ENCODE data around the gene JARID2.

Gene JARID2

GRCh38 chr6:15513131-15513771 lies 267.4 kb downstream of the JARID2 start:
- DNase-seq, result no peak

GRCh38 chr6:15513801-15514711 lies 268.2 kb downstream of the JARID2 start:
- no peak for DNase-seq

DNA sequence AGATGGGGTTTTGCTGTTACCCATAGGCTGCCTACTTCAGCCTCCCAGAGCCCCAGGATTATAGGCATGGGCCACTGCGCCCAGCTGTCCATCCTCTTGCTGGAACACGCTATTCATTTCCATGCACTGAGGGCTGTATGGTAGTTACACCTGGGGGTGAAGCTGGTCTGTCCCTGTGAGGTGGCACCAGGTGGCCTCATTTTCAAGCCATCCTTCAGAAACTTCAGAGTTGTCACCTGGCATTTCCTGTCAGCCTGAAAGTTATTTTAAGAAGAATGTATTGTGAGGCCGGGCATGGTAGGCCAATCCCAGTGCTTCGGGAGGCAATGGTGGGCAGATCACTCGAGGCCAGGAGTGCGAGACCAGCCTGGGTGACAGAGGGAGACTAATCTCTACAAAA lies 269.4 kb downstream of the JARID2 start:
- DNase-seq, result no peak

- no peak for DNase-seq
Observed at GRCh38 chr6:15515660-15516375, 269.9 kb downstream of the JARID2 start.

GRCh38 chr6:15516378-15516777 lies 270.5 kb downstream of the JARID2 start:
- no peak for DNase-seq

DNA sequence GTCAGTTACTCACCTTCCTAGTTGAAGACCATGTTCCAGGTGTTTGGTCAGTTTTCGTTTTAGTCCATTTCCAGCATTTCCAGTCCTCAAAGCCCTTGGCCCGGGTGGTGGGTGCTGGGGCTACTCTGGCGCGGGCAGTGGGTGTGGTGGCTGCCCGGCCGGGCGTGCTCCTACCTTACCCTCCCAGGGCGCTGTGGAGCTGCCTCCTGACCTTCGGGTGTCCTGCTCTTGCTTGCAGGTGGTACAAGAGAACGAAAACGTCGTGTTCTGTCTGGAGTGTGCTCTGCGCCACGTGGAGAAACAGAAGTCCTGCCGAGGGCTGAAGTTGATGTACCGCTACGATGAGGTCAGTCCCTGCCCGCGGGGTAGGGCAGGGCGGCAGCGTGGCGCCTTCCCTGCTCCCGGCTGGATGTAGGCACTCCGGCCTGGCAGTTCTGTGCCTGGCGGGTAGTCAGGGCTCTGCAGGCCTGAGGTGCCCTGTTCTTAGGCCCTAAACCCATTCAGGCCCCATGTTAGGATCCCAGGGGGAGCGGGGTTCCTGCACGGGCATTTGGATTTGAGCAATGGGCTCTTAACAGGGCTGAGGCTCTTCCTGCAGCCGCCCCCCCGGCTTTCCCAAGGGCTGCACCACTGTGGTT lies 271.2 kb downstream of the JARID2 start:
- no peak for DNase-seq

- no peak for DNase-seq
Observed at GRCh38 chr6:15517600-15517999, 271.7 kb downstream of the JARID2 start.

- no peak for DNase-seq
Observed at GRCh38 chr6:15518057-15518456, 272.2 kb downstream of the JARID2 start.

- DNase-seq, result no peak
Observed at GRCh38 chr6:15518878-15519277, 273.0 kb downstream of the JARID2 start.

DNA sequence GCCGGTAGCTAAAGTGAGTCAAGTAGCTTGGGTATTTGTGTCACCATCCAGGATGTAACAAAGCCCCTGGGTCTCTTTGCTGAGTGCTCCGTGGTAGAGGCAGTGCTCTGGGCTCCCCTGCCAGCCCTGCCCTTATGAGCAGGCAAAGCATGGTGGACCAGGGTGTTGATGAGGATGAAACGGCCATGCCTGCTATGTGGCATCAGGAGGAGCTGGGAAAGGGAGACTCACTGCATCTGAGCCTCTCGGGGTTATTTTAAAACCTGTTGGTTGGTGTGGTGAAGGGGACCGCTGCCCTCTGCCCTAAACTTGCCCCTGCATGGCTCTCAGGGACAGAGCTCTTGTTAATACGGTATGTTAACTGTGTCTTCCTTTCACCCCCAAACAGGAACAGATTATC lies 273.8 kb downstream of the JARID2 start:
- DNase-seq, result no peak

GRCh38 chr6:15520626-15521203 lies 274.8 kb downstream of the JARID2 start:
- DNase-seq, result no peak

GRCh38 chr6:15521582-15521981 lies 275.7 kb downstream of the JARID2 start:
- DNase-seq, result no peak

- DNase-seq, result no peak
Observed at GRCh38 chr6:15522026-15522425, 276.2 kb downstream of the JARID2 start.

GRCh38 chr6:15522427-15522826 lies 276.6 kb downstream of the JARID2 start:
- no peak for DNase-seq

DNA sequence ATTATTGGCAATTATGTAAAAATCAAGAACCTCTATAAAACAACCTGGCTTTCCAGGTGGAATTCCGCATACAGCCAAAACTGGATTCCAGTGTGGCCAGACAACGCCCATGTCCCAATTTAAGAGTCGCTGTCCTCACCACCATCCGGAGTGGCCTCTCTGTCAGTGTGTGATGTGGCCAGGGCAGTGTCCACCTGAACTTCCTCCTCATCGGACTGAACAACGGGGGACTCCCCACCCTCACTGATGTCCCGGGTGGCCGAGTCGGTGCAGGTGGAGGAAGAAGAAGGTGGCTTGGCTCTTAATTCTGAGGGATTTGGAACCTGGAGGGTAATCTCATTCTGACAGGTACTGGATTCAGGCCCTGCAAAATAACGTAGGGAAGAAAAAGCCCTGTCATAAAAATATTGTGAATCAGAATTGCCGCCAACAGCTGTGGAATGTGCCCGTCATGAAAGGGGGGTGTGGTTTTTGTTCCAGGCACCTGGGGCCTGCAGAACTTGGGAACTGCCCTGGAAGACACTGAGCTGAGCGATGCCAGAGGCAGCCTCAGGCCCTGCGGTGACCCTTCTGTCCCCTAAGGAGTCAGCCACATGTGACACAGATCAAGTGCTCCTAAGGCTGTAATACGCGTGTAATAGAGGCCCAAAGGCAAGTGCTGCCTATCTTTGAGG lies 277.1 kb downstream of the JARID2 start:
- DNase-seq, result no peak

DNA sequence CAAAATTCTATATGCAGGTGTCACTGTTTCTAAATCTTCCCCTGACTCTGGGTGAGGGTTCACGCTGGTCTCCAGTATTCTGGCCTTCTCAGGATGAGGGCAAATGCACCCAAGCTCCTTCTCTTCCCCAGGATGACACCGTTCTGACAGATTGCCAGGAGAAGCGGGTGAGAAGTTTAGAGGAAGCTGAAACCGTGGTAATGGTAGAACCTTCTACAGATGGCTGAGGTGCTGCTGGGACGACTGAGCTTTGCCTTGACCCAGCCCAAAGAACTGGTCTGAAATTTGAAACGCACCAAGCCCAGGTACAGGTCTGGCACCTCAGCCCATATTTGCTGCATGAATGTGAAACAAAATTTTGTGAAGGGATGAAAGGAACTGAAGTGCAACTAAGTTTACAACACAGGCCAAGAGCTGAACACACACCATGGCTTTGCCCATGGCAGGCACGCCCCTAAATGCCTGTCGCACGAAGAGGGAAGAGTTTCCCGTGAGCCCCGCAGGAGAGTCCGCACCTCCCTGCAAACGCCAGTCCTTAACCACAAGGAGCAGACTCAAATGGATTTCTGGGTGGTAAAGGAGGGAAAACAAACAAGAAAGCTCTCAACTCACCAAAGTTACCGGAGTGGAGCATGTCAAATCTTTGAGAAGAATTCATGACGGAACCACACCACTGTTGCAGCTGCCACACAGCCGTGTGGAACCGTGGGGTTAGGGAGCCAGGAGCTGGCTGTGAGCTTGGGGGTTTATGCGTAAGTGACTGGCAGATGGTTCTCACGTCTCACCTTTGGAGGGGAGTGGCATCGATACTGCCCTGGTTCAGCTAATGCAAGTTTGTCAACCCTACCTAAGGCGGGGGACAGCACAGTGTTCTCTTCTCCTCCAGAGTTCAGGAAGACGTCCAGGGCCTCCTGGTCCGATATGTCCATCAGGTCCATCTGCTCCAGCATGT lies 278.1 kb downstream of the JARID2 start:
- DNase-seq, result no peak

DNA sequence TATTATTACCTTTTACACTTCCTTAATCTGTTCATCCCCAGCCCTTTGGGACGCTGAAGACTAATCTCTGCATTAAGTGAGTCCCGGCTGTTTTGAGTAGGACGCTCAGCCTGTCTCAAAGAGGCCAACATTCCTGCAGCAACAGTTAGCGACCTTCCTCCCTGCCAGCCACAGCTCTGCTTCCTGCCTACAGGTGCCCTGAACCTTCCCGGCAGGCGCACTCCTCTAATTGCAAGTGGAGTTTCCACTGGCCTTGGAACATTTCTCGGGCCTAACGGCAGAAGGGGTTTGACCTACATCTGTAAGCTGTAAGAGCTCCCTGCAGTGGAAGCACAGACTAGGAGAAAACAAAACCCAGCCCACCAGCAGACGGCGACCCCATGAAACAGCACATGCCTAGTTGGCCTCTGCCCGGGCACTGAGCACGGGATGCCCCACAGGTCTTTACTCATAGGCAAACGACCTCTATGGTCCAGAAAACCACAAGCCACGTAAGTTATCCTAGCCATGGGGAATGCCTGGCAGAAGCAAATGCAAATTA lies 279.1 kb downstream of the JARID2 start:
- no peak for DNase-seq

GRCh38 chr6:15526212-15526701 lies 280.4 kb downstream of the JARID2 start:
- no peak for DNase-seq

DNA sequence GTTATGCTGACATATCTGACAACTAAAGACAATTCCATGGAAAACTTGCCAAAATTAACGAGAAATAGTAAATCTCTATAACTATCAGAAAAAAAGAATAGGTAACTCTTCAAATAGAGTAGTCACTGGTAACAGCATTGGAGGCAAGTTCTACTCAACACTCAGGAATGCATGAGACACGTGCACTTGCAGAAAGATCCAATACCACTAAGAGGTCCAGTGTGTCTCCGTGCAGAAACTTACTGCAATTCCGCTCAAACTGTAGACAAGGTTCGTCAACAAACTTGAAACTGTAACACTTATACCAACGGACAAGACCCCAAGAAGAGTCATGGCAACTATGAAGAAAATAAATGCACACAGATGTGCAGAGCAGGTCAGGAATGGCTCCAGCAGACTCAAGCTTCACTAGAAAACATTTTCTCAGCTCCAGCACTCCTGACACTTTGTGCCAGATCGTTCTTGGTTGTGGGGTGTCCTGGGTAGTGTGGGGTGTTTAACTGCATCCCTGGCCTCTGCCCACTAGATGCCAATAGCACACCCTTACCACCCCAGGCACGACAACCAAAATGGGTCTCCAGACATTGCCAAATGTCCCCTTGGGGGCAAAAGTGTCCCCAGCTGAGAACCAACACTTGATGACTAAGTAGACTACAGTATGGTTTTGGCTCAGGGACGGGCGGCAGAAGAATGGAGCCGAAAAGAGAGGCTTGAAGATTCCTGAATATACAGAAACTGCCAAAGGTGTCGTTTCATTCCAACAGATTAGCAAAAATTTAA lies 282.2 kb downstream of the JARID2 start:
- no peak for DNase-seq

- no peak for DNase-seq
Observed at GRCh38 chr6:15528870-15529269, 283.0 kb downstream of the JARID2 start.
